Measurements from ENCODE around the gene ATN1.
A peak's percentile ranks its signal among the peaks of the same experiment; 100 is the strongest.
"Not testable (repeated sequence)": the region's sequence is repeated elsewhere in the genome, so short reads cannot be mapped to it uniquely, and the experiment has no call there.

Gene ATN1

GRCh38 chr12:6927379-6928021, at the start of gene ATN1:
ATN1 (plus strand) TSS chr12:6927959; CDS start chr12:6934002, 6,043 bp downstream.
- DNase-seq: peak; percentile 57

DNA sequence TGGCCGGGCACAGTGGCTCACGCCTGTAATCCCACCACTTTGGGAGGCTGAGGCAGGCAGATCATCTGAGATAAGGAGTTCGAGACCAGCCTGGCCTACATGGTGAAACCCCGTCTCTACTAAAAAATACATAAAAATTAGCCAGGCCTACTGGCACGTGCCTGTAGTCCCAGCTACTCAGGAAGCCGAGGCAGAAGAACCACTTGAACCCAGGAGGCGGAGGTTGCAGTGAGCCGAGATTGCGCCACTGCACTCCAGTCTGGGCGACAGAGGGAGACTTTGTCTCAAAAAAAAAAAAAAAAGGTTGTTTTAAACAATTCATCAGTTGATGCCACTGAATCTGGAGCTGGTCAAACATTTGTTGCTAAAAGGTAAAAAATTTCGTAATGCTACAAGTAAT, 47.9 kb upstream of the ATN1 start:
- not testable (repeated sequence) for DNase-seq

GRCh38 chr12:6883252-6883651, 44.5 kb upstream of the ATN1 start:
- DNase-seq: no peak

GRCh38 chr12:6883683-6884082, 44.1 kb upstream of the ATN1 start:
- no peak for DNase-seq

- DNase-seq: no peak
Observed at GRCh38 chr12:6884539-6884938, 43.2 kb upstream of the ATN1 start.

- not testable (repeated sequence) for DNase-seq
Observed at GRCh38 chr12:6886206-6886999, 41.4 kb upstream of the ATN1 start.

DNA sequence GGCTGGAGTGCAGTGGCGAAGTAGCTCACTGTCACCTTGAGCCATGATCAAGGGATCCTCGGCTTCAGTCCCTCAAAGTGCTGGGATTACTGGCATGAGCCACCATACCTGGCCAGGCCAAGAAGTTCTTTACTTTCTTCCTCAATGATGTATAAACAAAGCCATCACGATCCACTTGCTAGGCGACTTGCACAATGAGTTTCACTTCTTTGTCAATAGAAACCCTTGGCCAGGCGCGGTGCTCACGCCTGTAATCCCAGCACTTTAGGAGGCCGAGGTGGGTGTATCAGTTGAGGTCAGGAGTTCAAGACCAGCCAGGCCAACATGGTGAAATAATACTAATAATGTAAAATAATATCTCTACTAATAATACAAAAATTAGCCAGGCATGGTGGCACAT, 40.3 kb upstream of the ATN1 start:
- no peak for DNase-seq

- no peak for DNase-seq
Observed at GRCh38 chr12:6888360-6888759, 39.4 kb upstream of the ATN1 start.

DNA sequence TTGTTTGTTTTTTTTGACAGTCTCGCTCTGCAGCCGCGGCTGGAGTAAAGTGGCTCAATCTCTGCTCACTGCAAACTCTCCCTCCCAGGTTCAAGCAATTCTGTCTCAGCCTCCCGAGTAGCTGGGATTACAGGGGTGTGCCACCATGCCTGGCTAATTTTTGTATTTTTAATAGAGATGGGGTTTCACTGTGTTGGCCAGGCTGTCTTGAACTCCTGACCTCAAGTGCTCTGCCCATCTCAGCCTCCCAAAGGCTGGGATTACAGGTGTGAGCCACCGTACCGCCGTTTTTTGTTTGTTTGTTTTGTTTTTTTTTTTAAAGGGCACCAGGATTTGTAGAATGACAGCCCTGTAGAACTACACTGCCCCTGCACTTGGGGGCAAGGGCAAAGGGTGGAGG, 39.0 kb upstream of the ATN1 start:
- DNase-seq: not testable (repeated sequence)

GRCh38 chr12:6889775-6890573, 37.8 kb upstream of the ATN1 start:
- not testable (repeated sequence) for DNase-seq

- peak; percentile 99 for DNase-seq
Observed at GRCh38 chr12:6890789-6891645, 36.7 kb upstream of the ATN1 start.

DNA sequence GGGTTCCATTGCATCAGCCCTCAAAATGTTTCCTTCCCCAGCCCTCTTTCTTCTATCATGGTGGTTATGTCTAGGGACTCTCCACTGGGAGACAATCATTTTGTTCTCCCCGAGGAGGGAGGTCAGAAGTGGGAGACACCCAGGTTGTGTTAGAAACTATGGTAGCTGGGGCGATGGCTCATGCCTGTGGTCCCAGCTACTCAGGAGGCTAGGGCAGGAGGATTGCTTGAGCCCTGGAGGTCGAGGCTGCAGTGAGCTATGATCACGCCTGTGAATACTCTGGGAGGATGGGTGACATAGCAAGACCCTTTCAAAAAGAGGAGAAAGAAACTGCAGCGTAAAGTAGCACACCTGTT, 36.1 kb upstream of the ATN1 start:
- no peak for DNase-seq

DNA sequence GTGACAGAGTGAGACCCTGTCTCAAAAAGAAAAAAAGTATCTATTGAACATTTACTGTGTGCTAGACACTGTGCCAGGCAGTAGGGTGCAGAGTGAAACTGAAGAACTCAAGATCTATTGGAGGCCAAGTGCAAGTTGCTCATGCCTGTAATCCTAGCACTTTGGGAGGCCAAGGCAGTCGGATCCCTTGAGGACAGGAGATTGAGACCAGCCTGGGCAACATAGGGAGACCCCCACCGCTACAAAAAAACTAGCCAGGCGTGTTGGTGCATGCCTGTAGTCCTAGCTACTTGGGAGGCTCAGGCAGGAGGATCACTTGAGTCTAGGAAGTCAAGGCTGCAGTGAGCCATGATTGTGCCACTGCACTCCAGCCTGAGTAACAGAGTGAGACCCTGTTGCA, 35.1 kb upstream of the ATN1 start:
- not testable (repeated sequence) for DNase-seq

DNA sequence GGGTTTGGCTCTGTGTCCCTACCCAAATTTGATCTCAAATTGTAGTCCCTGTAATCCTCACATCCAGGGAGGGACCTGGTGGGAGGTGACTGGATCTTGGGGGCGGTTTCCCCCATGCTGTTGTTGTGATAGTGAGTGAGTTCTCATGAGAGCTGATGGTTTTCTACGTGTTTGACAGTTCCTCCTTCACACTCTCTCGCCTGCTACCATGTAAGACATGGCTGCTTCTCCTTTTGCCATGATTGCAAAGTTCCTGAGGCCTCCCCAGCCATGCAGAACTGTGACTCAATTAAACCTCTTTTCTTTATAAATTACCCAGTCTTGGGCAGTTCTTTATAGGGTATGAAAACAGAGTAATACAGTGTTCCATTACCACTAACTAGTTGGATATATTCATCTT, 33.4 kb upstream of the ATN1 start:
- no peak for DNase-seq

DNA sequence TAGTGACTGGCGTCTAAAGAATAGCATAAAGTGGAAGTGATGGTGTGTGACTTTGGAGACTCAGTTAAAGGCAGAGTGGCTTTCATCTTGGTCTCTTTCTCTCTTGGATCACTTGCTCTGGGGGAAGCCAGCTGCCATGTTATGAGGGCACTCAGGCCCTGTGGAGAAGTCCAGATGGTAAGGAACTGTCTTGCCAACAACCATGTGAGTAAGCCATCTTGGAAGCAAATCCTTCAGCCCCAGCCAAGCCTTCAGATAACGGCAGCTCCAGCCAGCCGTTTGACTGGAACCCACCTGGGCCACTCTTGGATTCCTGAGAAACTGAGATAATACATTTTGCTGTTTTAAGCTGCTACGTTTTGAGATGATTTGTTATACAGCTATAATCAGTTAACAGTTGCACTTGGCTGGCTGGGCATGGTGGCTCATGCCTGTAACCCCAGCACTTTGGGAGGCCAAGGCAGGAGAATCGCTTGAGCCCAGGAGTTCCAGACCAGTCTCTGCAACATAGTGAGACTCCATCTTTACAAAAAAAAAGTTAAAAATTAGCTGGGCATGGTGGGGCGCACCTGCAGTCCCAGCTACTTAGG, 30.8 kb upstream of the ATN1 start:
- DNase-seq: no peak

- DNase-seq: no peak
Observed at GRCh38 chr12:6899427-6899826, 28.3 kb upstream of the ATN1 start.

- no peak for DNase-seq
Observed at GRCh38 chr12:6899837-6900519, 27.8 kb upstream of the ATN1 start.

- no peak for DNase-seq
Observed at GRCh38 chr12:6902448-6902847, 25.3 kb upstream of the ATN1 start.

DNA sequence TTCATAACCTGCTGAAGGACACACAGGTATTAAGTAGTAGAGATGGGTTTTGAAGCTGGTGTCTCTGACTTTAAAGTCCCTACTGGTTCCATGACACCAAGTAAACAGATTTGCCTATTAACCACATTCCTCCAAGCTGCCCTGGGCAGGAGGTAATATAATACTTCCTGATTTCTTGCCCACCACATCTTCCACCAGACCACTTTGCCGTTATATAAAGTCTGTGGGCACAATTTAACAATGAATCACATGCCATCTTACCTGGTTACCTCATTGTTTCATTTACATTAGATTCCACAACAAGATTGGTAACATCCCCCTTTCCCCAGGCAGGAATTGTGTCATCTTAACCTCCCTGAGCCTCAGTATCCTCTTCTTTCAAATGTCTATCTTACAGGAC, 24.0 kb upstream of the ATN1 start:
- DNase-seq: no peak

DNA sequence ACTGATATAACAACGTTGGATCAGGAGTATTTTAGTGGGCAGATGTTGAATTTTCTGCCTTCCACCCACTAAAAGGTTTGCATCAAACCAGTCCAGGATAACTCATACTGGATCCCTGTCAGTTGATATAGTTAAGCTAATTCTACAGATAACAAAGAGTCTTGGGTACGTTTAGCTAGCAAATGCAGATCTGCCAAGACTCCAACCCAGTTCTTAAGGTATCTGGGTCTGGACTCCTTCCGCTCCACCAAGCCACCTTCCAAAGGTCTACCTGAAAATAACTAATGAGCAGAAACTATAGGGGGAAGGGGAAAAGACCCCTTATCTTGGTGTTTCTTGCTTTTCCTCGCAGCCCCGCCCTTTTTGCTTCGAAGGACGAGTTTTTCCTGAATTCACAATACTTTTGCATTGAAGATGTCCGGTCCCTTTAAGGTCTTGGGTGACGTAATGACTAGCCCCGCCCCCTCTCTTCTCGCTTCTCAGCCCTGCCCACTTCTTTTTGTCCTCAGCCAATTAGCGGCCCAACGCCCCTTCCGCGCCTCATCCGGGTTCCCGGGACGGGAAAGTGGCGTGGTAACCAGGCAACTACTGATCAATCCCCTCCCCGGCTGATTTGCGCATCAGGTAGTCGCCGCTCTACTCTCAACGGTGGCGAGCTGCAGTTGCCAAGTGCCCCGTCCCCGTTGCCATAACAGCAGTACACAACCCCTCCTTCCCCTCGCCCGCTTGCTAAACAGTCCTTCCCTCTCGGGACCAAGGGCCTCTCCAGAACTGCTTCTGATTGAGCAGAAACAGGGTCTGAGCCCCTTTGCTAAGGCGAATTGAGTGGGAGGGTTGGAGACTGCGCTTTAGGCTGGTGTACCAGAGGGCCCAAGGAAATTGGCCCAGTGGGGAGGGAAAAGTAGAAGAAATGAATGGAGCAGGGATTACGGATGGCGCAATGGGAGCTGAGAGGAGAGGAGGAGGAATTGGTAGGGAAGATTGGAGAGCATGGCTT, 23.2 kb upstream of the ATN1 start, which contains the start of gene LRRC23:
LRRC23 (plus strand) TSS at position 543 of the 997 bp plus-strand sequence. CDS start 812 bp downstream, outside the sequence.
- DNase-seq: peak; percentile 95
